GM10266 (cell line): ENCODE data around the gene ARHGAP20.

ENCODE experiments used
- DNase-seq: peaks from one replicate; pipeline ENCODE4 v3.0.0; 2012; ENCODE audit errors: extremely low spot score
- TF ChIP-seq, protein P1 (sequence below): IDR thresholded peaks from 2 replicates; pipeline ENCODE4 v1.5.1; 2012; ENCODE audit warnings: mild to moderate bottlenecking, low read depth; ENCODE audit not compliant: control insufficient read depth, insufficient read depth; ENCODE audit errors: missing control alignments

Gene ARHGAP20

GRCh38 chr11:110734790-110735189, 22.6 kb upstream of the ARHGAP20 start:
- no peak for DNase-seq
- TF ChIP-seq, protein P1, sequence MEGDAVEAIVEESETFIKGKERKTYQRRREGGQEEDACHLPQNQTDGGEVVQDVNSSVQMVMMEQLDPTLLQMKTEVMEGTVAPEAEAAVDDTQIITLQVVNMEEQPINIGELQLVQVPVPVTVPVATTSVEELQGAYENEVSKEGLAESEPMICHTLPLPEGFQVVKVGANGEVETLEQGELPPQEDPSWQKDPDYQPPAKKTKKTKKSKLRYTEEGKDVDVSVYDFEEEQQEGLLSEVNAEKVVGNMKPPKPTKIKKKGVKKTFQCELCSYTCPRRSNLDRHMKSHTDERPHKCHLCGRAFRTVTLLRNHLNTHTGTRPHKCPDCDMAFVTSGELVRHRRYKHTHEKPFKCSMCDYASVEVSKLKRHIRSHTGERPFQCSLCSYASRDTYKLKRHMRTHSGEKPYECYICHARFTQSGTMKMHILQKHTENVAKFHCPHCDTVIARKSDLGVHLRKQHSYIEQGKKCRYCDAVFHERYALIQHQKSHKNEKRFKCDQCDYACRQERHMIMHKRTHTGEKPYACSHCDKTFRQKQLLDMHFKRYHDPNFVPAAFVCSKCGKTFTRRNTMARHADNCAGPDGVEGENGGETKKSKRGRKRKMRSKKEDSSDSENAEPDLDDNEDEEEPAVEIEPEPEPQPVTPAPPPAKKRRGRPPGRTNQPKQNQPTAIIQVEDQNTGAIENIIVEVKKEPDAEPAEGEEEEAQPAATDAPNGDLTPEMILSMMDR: no peak

DNA sequence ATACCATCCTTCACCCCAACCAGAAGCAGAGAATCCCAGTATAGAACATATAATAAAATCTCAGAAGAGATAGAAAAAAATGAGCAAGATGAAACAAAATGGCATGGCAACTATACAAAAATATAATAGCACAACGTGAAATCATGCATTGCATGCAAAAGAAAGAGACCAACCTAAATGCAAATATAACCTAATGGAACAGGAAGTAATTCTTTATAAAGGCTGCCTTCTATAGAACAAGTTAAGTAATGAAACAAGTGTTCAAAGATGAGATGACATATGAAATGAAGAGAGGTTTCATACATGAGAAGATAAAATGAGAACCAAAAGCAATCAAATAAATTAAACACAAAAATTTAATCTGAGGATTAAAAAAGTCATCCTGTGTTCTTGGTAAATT, 18.5 kb upstream of the ARHGAP20 start:
- DNase-seq: no peak
- TF ChIP-seq, protein P1: no peak

DNA sequence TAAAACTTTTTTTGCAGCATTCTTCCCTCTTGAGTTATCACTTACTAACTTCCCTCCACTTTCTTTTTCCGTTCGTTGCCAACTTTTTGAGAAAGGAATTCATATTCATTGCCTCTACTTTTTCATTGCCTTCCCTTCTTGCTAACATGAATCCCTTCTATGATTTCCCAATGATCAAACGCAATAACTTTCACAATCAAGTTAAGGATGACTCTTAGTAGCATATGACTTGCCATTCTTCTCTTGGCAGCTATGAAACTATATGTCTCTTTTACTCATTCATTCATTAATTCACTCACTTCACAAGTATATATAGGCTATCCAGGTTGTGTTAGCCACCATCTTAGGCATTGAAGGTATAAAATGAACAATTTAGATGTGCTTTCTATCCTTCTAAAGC, 16.6 kb upstream of the ARHGAP20 start:
- no peak for DNase-seq
- TF ChIP-seq, protein P1: no peak

- no peak for DNase-seq
- TF ChIP-seq, protein P1: no peak
These were observed 16.2 kb upstream of the ARHGAP20 start for GRCh38 chr11:110728476-110728875.

GRCh38 chr11:110724358-110724757, 12.1 kb upstream of the ARHGAP20 start:
- TF ChIP-seq, protein P1: no peak
- DNase-seq: no peak

- no peak for DNase-seq
- TF ChIP-seq, protein P1: no peak
These were observed 8.4 kb upstream of the ARHGAP20 start for GRCh38 chr11:110720431-110721275.

GRCh38 chr11:110716361-110716760, 4.1 kb upstream of the ARHGAP20 start:
- DNase-seq: no peak

More at GRCh38 chr11:110716361-110716760, 4.1 kb upstream of the ARHGAP20 start:
- TF ChIP-seq, protein P1: no peak
